CD4-positive, alpha-beta T cell (primary cell): ENCODE data around the gene TMEM41A. TPM values are rescaled to one million over a fixed set of nuclear protein-coding genes. Genes with fewer than 3 reads are reported as not detected.

ENCODE experiments used
- ATAC-seq: fragments of 200-7000 bp; cut with Tn5 transposase; one replicate; pipeline ENCODE4 v1.10.0; 2022; ENCODE audit warnings: mild to moderate bottlenecking; ENCODE audit not compliant: poor library complexity
- CTCF ChIA-PET: fragments of 350-600 bp; sonication (Branson Sonifier 250); formaldehyde crosslinking; loops from one replicate; lab custom pipeline; 2021; ENCODE audit warnings: antibody characterized with exemption, inconsistent platforms; lab: Charles Lee
- POLR2A ChIA-PET: fragments of 350-600 bp; sonication (Branson Sonifier 250); formaldehyde crosslinking; loops from one replicate; lab custom pipeline; 2021; ENCODE audit warnings: antibody characterized with exemption, inconsistent platforms; lab: Charles Lee
- DNase-seq, 14 experiments: peaks; one replicate each; pipeline ENCODE4 v3.0.0-alpha.2; 2013 to 2020; ENCODE audit warnings: mixed read lengths in 2 of 14
- H3K27ac ChIP-seq, 2 donors: one replicate each; pipeline versions ENCODE4 v1.5.1 to v1.7.0; 2013; ENCODE audit warnings: low read length in 2 of 2, low read depth in 1 of 2, mild to moderate bottlenecking in 1 of 2
- H3K27me3 ChIP-seq, 2 experiments: 1 replicate in 1 of 2; 2 replicates in 1 of 2; pipeline versions ENCODE4 v1.6.1 to v1.7.0; 2013; ENCODE audit warnings: low read length in 2 of 2, control low read depth in 1 of 2, mild to moderate bottlenecking in 1 of 2, moderate library complexity in 1 of 2; ENCODE audit not compliant: insufficient read depth in 2 of 2, control insufficient read depth in 1 of 2
- H3K36me3 ChIP-seq: one replicate; pipeline ENCODE4 v1.6.1; 2013; ENCODE audit warnings: low read length, control low read depth; ENCODE audit not compliant: insufficient read depth
- H3K4me1 ChIP-seq: one replicate; pipeline ENCODE4 v1.6.1; 2013; ENCODE audit warnings: low read length, control low read depth; ENCODE audit not compliant: insufficient read depth
- H3K4me3 ChIP-seq: one replicate; pipeline ENCODE4 v1.5.1; 2013; ENCODE audit warnings: mild to moderate bottlenecking, low read length, moderate library complexity
- H3K9me3 ChIP-seq, 2 experiments: 1 replicate in 1 of 2; 2 replicates in 1 of 2; pipeline versions ENCODE4 v1.6.1 to v1.7.0; 2013; ENCODE audit warnings: low read length in 2 of 2, mild to moderate bottlenecking in 2 of 2, control low read depth in 1 of 2, moderate library complexity in 1 of 2; ENCODE audit not compliant: control insufficient read depth in 1 of 2, insufficient read depth in 1 of 2
- H3K27ac Mint-ChIP-seq: one replicate; pipeline ENCODE4 v1.8.0; 2020; ENCODE audit warnings: mixed read lengths
- H3K27me3 Mint-ChIP-seq: one replicate; pipeline ENCODE4 v1.8.0; 2021; ENCODE audit warnings: mixed read lengths
- H3K36me3 Mint-ChIP-seq: one replicate; pipeline ENCODE4 v1.8.0; 2021; ENCODE audit warnings: low read depth, mixed read lengths
- H3K4me1 Mint-ChIP-seq: one replicate; pipeline ENCODE4 v1.8.0; 2021; ENCODE audit warnings: low read depth, mixed read lengths
- H3K4me3 Mint-ChIP-seq: one replicate; pipeline ENCODE4 v1.8.0; 2020; ENCODE audit warnings: mild to moderate bottlenecking, mixed read lengths
- H3K9me3 Mint-ChIP-seq: one replicate; pipeline ENCODE4 v1.8.0; 2020; ENCODE audit warnings: mixed read lengths
- intact Hi-C, 2 experiments: fragments of 100-400 bp; cut with DNase I in 1 of 2; cut with micrococcal nuclease in 1 of 2; formaldehyde crosslinking; loops; one replicate each; pipeline versions ENCODE4 v1.15.1 to v1.9.0; 2023 to 2025; cut with DNase I, micrococcal nuclease
- total RNA-seq, 174 experiments: library from RNA in 2 of 174; stranded (reverse) in 2 of 174; gene quantifications; one replicate each; pipeline ENCODE4 v1.2.3 and lab custom pipeline; 2021 to 2026
- TF ChIP-seq, protein P1 (sequence below): fragments of 200-600 bp; IDR thresholded peaks from one replicate; pipeline ENCODE4 v1.8.0; 2022; ENCODE audit warnings: antibody characterized with exemption, mild to moderate bottlenecking

TMEM41A gene
- total RNA-seq, 2 experiments from 2014 or later: 26.8 to 29.1 TPM

DNA sequence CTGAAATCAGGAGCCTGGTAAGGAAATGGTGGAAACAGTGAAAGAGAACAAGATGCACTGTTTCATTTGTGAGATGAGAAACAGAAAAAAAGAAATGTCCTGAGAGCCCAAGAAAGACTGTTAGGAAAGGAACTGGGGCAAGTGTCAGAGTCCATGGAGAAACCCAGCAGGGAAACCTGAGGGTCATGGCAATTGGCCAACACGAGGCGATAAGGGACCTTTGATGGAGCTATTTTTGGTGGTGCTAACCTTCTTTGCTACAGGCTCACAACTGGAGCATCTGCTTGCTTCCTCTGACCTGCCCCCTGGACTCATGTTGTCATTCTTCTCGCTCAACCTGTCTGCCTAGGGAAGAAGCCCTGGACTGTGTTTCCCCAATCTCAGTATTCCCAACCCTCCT, 4.2 kb upstream of the TMEM41A start:
- Mint-ChIP-seq H3K4me1 (peaks cover 9% of the 10 kb centered on the region), H3K4me3 (no peak overlapping the region), H3K9me3 (no peaks in the 10 kb centered on the region), H3K27ac (no peak overlapping the region), H3K27me3 (peaks cover 9% of the 10 kb centered on the region), H3K36me3 (peaks cover 13% of the 10 kb centered on the region)
- TF ChIP-seq, protein P1, sequence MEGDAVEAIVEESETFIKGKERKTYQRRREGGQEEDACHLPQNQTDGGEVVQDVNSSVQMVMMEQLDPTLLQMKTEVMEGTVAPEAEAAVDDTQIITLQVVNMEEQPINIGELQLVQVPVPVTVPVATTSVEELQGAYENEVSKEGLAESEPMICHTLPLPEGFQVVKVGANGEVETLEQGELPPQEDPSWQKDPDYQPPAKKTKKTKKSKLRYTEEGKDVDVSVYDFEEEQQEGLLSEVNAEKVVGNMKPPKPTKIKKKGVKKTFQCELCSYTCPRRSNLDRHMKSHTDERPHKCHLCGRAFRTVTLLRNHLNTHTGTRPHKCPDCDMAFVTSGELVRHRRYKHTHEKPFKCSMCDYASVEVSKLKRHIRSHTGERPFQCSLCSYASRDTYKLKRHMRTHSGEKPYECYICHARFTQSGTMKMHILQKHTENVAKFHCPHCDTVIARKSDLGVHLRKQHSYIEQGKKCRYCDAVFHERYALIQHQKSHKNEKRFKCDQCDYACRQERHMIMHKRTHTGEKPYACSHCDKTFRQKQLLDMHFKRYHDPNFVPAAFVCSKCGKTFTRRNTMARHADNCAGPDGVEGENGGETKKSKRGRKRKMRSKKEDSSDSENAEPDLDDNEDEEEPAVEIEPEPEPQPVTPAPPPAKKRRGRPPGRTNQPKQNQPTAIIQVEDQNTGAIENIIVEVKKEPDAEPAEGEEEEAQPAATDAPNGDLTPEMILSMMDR: no peak
- no peak overlapping the region for H3K4me3 ChIP-seq
- peaks cover 5% of the 10 kb centered on the region for H3K4me1 ChIP-seq
- intact Hi-C loops: no loop called here
- ATAC-seq (no peak), DNase-seq (no peak)
- H3K36me3 ChIP-seq: no peaks in the 10 kb centered on the region
- H3K27me3 ChIP-seq: no peaks in the 10 kb centered on the region
- ChIA-PET POLR2A (no interaction called here), CTCF (no interaction called here)
- no peaks in the 10 kb centered on the region for H3K9me3 ChIP-seq
- no peak overlapping the region for H3K27ac ChIP-seq

DNA sequence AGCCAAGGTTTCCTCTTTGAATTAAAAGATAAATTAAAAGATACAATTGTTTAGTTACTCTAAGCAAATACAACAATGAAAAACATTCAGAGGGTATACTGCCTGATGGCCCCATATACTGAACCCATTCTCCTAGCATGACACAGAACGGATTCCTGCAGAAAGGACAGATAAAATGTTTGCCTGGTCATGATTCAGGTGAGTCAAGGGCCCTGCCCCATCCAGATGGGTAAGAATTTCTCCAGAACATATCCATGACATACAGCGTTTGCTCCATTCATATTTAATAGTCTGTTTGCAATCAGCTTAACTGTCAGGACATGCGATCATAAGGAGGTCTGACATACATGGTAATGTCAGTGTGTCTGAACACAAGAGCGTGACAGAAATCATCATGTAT, 8.6 kb downstream of the TMEM41A start:
- no peak overlapping the region for H3K4me3 ChIP-seq
- DNase-seq (no peak), ATAC-seq (no peak)
- Mint-ChIP-seq H3K4me1 (peaks cover 4% of the 10 kb centered on the region), H3K27me3 (no peaks in the 10 kb centered on the region), H3K36me3 (peaks cover 87% of the 10 kb centered on the region), H3K4me3 (no peak overlapping the region), H3K9me3 (no peaks in the 10 kb centered on the region), H3K27ac (no peak overlapping the region)
- no peaks in the 10 kb centered on the region for H3K9me3 ChIP-seq
- no peaks in the 10 kb centered on the region for H3K27me3 ChIP-seq
- H3K27ac ChIP-seq: no peak overlapping the region
- ChIA-PET POLR2A (no interaction called here), CTCF (no interaction called here)
- peaks cover 74% of the 10 kb centered on the region for H3K36me3 ChIP-seq
- H3K4me1 ChIP-seq: peaks cover 5% of the 10 kb centered on the region
- intact Hi-C loops: no loop called here
- TF ChIP-seq, protein P1: no peak

DNA sequence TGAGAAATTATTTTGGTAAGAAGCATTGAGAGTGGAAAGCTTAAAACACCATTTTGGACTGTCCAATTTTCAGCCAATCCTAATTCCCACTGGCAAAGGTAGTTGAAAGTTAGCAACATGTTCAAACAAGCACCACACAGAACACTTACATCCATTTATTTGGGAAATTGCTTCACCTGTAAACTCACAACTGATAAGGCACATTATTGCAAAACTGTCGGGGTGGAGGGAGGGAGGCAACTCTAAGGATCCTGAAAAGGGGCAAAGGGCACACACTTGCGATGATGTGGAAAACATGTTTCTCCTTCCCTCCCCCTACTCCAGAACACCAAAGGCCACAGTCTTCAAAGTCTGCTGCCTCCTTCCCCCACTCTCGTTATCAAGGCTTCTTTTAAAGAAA, 9.4 kb downstream of the TMEM41A start:
- H3K4me1 ChIP-seq: peaks cover 5% of the 10 kb centered on the region
- intact Hi-C loops: no loop called here
- peaks cover 85% of the 10 kb centered on the region for H3K36me3 Mint-ChIP-seq
- ATAC-seq (no peak), DNase-seq (no peak)
- POLR2A ChIA-PET: no interaction called here
- peaks cover 4% of the 10 kb centered on the region for H3K4me1 Mint-ChIP-seq
- no peaks in the 10 kb centered on the region for H3K27me3 ChIP-seq
- no peaks in the 10 kb centered on the region for H3K9me3 ChIP-seq
- TF ChIP-seq, protein P1: no peak
- H3K36me3 ChIP-seq: peaks cover 67% of the 10 kb centered on the region
- H3K4me3 Mint-ChIP-seq: no peak overlapping the region
- CTCF ChIA-PET: no interaction called here
- H3K9me3 Mint-ChIP-seq: no peaks in the 10 kb centered on the region
- no peaks in the 10 kb centered on the region for H3K27me3 Mint-ChIP-seq
- no peak overlapping the region for H3K27ac ChIP-seq
- no peak overlapping the region for H3K4me3 ChIP-seq
- no peak overlapping the region for H3K27ac Mint-ChIP-seq
